GM23338 (cell line): ENCODE measurements around the gene MME. TPM values are rescaled to one million over a fixed set of nuclear protein-coding genes. Genes with fewer than 3 reads are reported as not detected.

ENCODE experiments used
- ATAC-seq: fragments of 200-7000 bp; cut with Tn5 transposase; 3 replicates; pipeline ENCODE4 v1.9.1; 2020
- DNase-seq: peaks from one replicate; pipeline ENCODE4 v3.0.0-alpha.2; 2015; ENCODE audit warnings: low spot score
- H2AFZ ChIP-seq: fragments of 200-600 bp; sonication (generic); 2 replicates; pipeline ENCODE4 v1.8.0; 2016; ENCODE audit warnings: antibody characterized with exemption, mild to moderate bottlenecking, moderate library complexity
- H3F3A ChIP-seq: fragments of 200-600 bp; sonication (generic); replicated peaks from 2 replicates; pipeline ENCODE4 v1.8.0; 2017; ENCODE audit warnings: antibody characterized with exemption, mixed run types, low read depth
- H3K27ac ChIP-seq: fragments of 200-600 bp; sonication (generic); 2 replicates; pipeline ENCODE4 v1.6.1; 2016; ENCODE audit warnings: low read depth
- H3K27me3 ChIP-seq: fragments of 200-600 bp; sonication (generic); 2 replicates; pipeline ENCODE4 v1.8.0; 2016; ENCODE audit warnings: mild to moderate bottlenecking, mixed run types, moderate library complexity; ENCODE audit not compliant: insufficient read depth
- H3K36me3 ChIP-seq: fragments of 200-600 bp; sonication (generic); 2 replicates; pipeline ENCODE4 v1.8.0; 2016; ENCODE audit warnings: mild to moderate bottlenecking; ENCODE audit not compliant: insufficient read depth
- H3K4me1 ChIP-seq: fragments of 200-600 bp; sonication (generic); 2 replicates; pipeline ENCODE4 v1.8.0; 2016; ENCODE audit warnings: mild to moderate bottlenecking, moderate library complexity; ENCODE audit not compliant: insufficient read depth
- H3K4me2 ChIP-seq: fragments of 200-600 bp; sonication (generic); 2 replicates; pipeline ENCODE4 v1.7.1; 2017; ENCODE audit warnings: mixed run types
- H3K4me3 ChIP-seq: fragments of 200-600 bp; sonication (generic); 2 replicates; pipeline ENCODE4 v1.6.1; 2016; ENCODE audit warnings: mixed run types
- H3K79me2 ChIP-seq: fragments of 200-600 bp; sonication (generic); replicated peaks from 2 replicates; pipeline ENCODE4 v1.8.0; 2017; ENCODE audit warnings: mild to moderate bottlenecking; ENCODE audit not compliant: insufficient read depth
- H3K9me2 ChIP-seq: fragments of 200-600 bp; sonication (generic); 2 replicates; pipeline ENCODE4 v1.8.0; 2017; ENCODE audit not compliant: insufficient read depth
- H4K20me1 ChIP-seq: fragments of 200-600 bp; sonication (generic); replicated peaks from 2 replicates; pipeline ENCODE4 v1.8.0; 2017; ENCODE audit warnings: mild to moderate bottlenecking; ENCODE audit not compliant: insufficient read depth
- H3K27ac Mint-ChIP-seq: 2 replicates; pipeline ENCODE4 v1.8.0; 2020; ENCODE audit warnings: inconsistent platforms, mild to moderate bottlenecking, moderate library complexity, mixed read lengths
- H3K27me3 Mint-ChIP-seq: 3 replicates; pipeline ENCODE4 v1.8.0; 2022; ENCODE audit warnings: low read depth, mild to moderate bottlenecking, moderate library complexity, mixed read lengths, inconsistent platforms; ENCODE audit not compliant: insufficient read depth, poor library complexity
- H3K36me3 Mint-ChIP-seq: 3 replicates; pipeline ENCODE4 v1.8.0; 2021; ENCODE audit warnings: low read depth, mild to moderate bottlenecking, inconsistent platforms, moderate library complexity, mixed read lengths
- H3K4me1 Mint-ChIP-seq: 3 replicates; pipeline ENCODE4 v1.8.0; 2020; ENCODE audit warnings: mild to moderate bottlenecking, inconsistent platforms, mixed read lengths
- H3K4me3 Mint-ChIP-seq: 3 replicates; pipeline ENCODE4 v1.8.0; 2021; ENCODE audit warnings: moderate library complexity, mild to moderate bottlenecking, inconsistent platforms, mixed read lengths
- H3K9me3 Mint-ChIP-seq: 3 replicates; pipeline ENCODE4 v1.8.0; 2020; ENCODE audit warnings: moderate library complexity, mild to moderate bottlenecking, inconsistent platforms, mixed read lengths
- CREB1 ChIP-seq: fragments of 250-450 bp; sonication (Bioruptor Pico); IDR thresholded peaks from 2 replicates; pipeline ENCODE4 v1.5.0; 2020; ENCODE audit warnings: low read depth, mild to moderate bottlenecking, moderate library complexity
- EZH2 ChIP-seq: fragments of 200-600 bp; sonication (generic); IDR thresholded peaks from one replicate; pipeline ENCODE4 v1.8.0; 2017; ENCODE audit warnings: antibody characterized with exemption, mild to moderate bottlenecking, low read depth; ENCODE audit not compliant: unreplicated experiment
- EZH2phosphoT487 ChIP-seq: fragments of 200-600 bp; sonication (generic); IDR thresholded peaks from one replicate; pipeline ENCODE4 v1.8.1; 2018; ENCODE audit warnings: antibody characterized with exemption; ENCODE audit not compliant: unreplicated experiment
- JUNB ChIP-seq: IDR thresholded peaks from one replicate; pipeline ENCODE4 v1.6.1; 2016; ENCODE audit warnings: antibody characterized with exemption; ENCODE audit not compliant: unreplicated experiment
- NANOG ChIP-seq: IDR thresholded peaks from 2 replicates; pipeline ENCODE4 v1.6.1; 2016; ENCODE audit warnings: antibody characterized with exemption, borderline replicate concordance
- POLR2AphosphoS5 ChIP-seq: IDR thresholded peaks from 2 replicates; pipeline ENCODE4 v1.6.1; 2016; ENCODE audit warnings: antibody characterized with exemption, low read depth
- STAT1 ChIP-seq: IDR thresholded peaks from one replicate; pipeline ENCODE4 v1.6.1; 2016; ENCODE audit warnings: antibody characterized with exemption; ENCODE audit not compliant: unreplicated experiment
- ZNF114 ChIP-seq: fragments of 250-450 bp; sonication (Bioruptor Pico); IDR thresholded peaks from 2 replicates; pipeline ENCODE4 v1.5.0; 2020; ENCODE audit warnings: mild to moderate bottlenecking, moderate library complexity
- ZNF331 ChIP-seq: fragments of 250-450 bp; sonication (Bioruptor Pico); IDR thresholded peaks from 2 replicates; pipeline ENCODE4 v1.5.0; 2020; ENCODE audit warnings: low read depth, mild to moderate bottlenecking, moderate library complexity
- polyA plus RNA-seq: library from polyadenylated mRNA; unstranded; fragments of >200 nt; fragmentation: Nextera tagmentation; extraction: Ambion mirVana; gene quantifications from 2 replicates; pipeline ENCODE4 v1.2.1, GENCODE V29; 2016
- total RNA-seq: library from RNA; depleted of rRNA; stranded (reverse); fragments of >200 nt; shearing (Covaris generic); gene quantifications from 2 replicates; pipeline ENCODE4 v1.2.3, GENCODE V29; 2014
- TF ChIP-seq, protein P1 (sequence below), 2 experiments: fragments of 200-600 bp in 1 of 2; sonication (generic) in 1 of 2; conservative IDR thresholded peaks; 2 replicates each; pipeline versions ENCODE4 v1.5.1 to v1.6.1; 2016 to 2017; ENCODE audit warnings: antibody characterized with exemption in 2 of 2, low read depth in 2 of 2, mild to moderate bottlenecking in 2 of 2, moderate library complexity in 1 of 2
- TF ChIP-seq, protein P2 (sequence below): IDR thresholded peaks from 2 replicates; pipeline ENCODE4 v1.6.1; 2016; ENCODE audit warnings: antibody characterized with exemption
- TF ChIP-seq, protein P3 (sequence below): fragments of 250-450 bp; sonication (Bioruptor Pico); IDR thresholded peaks from 2 replicates; pipeline ENCODE4 v1.5.0; 2020; ENCODE audit warnings: mild to moderate bottlenecking, moderate library complexity
- TF ChIP-seq, protein P4 (sequence below): IDR thresholded peaks from one replicate; pipeline ENCODE4 v1.6.1; 2018; ENCODE audit warnings: antibody characterized with exemption; ENCODE audit not compliant: unreplicated experiment

Gene MME
- total and polyA plus RNA-seq, 2 experiments from 2014 or later: 15.2 to 76.7 TPM

DNA sequence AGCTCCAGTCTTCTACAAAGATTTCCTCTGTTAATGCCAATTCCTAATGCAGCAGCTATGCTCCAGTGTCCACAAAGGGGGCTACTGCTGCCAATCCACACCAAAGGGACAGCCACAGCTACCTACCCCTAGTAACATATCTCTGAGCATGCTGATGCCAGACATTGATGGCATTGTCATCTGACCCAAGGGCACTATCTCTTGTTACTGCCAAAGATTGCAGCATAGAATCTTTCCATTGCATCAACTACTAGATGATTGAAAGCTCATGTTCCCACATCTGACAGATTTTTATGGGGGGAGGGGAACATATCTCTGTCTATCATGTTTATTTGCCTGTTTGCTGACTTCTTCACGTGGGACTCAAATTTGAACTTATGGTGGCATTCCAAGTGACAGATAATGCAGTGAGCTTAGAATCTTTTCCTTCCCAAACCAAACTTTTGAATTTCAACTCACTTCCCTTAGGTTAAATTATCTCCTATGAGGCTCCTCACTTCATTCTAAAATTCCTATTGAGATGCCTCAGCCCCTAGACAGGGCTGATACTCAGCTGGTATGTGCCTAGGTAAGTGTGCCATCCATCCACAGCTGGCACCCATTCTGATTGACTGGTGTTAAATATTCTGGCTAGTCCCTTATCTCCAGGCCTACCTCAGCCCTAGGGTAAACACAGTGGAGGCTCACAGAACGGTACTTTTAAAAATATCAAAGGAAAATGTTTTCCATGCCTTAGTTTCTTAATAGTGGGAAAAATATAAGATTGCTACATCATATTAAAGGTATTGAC is 113.0 kb downstream of the MME start:
- Histone ChIP-seq H2AFZ (no peak overlapping the region), H3K36me3 (no peaks in the 10 kb centered on the region), H3K4me1 (no peaks in the 10 kb centered on the region), H3K4me2 (no peak overlapping the region), H3K27me3 (no peaks in the 10 kb centered on the region), H4K20me1 (no peaks in the 10 kb centered on the region), H3K9me2 (no peaks in the 10 kb centered on the region), H3K27ac (no peak overlapping the region), H3K79me2 (no peaks in the 10 kb centered on the region), H3K4me3 (no peak overlapping the region), H3F3A (no peaks in the 10 kb centered on the region)
- Mint-ChIP-seq H3K4me3 (no peak overlapping the region), H3K27me3 (no peaks in the 10 kb centered on the region), H3K4me1 (no peaks in the 10 kb centered on the region), H3K9me3 (no peaks in the 10 kb centered on the region), H3K36me3 (no peaks in the 10 kb centered on the region), H3K27ac (no peak overlapping the region)
- DNase-seq: no peak
- TF ChIP-seq CREB1: no peak
- no peak for TF ChIP-seq JUNB
- no peak for TF ChIP-seq EZH2phosphoT487
- TF ChIP-seq NANOG: no peak
- TF ChIP-seq ZNF114 (CRISPR knock-in tag): no peak
- TF ChIP-seq, protein P1, sequence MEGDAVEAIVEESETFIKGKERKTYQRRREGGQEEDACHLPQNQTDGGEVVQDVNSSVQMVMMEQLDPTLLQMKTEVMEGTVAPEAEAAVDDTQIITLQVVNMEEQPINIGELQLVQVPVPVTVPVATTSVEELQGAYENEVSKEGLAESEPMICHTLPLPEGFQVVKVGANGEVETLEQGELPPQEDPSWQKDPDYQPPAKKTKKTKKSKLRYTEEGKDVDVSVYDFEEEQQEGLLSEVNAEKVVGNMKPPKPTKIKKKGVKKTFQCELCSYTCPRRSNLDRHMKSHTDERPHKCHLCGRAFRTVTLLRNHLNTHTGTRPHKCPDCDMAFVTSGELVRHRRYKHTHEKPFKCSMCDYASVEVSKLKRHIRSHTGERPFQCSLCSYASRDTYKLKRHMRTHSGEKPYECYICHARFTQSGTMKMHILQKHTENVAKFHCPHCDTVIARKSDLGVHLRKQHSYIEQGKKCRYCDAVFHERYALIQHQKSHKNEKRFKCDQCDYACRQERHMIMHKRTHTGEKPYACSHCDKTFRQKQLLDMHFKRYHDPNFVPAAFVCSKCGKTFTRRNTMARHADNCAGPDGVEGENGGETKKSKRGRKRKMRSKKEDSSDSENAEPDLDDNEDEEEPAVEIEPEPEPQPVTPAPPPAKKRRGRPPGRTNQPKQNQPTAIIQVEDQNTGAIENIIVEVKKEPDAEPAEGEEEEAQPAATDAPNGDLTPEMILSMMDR (conservative IDR thresholded peaks at IDR 0.05; ENCODE audit: low read depth in 2 of 2): no peak
- no peak for TF ChIP-seq POLR2AphosphoS5
- TF ChIP-seq EZH2: no peak
- TF ChIP-seq, protein P2, sequence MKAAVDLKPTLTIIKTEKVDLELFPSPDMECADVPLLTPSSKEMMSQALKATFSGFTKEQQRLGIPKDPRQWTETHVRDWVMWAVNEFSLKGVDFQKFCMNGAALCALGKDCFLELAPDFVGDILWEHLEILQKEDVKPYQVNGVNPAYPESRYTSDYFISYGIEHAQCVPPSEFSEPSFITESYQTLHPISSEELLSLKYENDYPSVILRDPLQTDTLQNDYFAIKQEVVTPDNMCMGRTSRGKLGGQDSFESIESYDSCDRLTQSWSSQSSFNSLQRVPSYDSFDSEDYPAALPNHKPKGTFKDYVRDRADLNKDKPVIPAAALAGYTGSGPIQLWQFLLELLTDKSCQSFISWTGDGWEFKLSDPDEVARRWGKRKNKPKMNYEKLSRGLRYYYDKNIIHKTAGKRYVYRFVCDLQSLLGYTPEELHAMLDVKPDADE: no peak
- TF ChIP-seq, protein P3, sequence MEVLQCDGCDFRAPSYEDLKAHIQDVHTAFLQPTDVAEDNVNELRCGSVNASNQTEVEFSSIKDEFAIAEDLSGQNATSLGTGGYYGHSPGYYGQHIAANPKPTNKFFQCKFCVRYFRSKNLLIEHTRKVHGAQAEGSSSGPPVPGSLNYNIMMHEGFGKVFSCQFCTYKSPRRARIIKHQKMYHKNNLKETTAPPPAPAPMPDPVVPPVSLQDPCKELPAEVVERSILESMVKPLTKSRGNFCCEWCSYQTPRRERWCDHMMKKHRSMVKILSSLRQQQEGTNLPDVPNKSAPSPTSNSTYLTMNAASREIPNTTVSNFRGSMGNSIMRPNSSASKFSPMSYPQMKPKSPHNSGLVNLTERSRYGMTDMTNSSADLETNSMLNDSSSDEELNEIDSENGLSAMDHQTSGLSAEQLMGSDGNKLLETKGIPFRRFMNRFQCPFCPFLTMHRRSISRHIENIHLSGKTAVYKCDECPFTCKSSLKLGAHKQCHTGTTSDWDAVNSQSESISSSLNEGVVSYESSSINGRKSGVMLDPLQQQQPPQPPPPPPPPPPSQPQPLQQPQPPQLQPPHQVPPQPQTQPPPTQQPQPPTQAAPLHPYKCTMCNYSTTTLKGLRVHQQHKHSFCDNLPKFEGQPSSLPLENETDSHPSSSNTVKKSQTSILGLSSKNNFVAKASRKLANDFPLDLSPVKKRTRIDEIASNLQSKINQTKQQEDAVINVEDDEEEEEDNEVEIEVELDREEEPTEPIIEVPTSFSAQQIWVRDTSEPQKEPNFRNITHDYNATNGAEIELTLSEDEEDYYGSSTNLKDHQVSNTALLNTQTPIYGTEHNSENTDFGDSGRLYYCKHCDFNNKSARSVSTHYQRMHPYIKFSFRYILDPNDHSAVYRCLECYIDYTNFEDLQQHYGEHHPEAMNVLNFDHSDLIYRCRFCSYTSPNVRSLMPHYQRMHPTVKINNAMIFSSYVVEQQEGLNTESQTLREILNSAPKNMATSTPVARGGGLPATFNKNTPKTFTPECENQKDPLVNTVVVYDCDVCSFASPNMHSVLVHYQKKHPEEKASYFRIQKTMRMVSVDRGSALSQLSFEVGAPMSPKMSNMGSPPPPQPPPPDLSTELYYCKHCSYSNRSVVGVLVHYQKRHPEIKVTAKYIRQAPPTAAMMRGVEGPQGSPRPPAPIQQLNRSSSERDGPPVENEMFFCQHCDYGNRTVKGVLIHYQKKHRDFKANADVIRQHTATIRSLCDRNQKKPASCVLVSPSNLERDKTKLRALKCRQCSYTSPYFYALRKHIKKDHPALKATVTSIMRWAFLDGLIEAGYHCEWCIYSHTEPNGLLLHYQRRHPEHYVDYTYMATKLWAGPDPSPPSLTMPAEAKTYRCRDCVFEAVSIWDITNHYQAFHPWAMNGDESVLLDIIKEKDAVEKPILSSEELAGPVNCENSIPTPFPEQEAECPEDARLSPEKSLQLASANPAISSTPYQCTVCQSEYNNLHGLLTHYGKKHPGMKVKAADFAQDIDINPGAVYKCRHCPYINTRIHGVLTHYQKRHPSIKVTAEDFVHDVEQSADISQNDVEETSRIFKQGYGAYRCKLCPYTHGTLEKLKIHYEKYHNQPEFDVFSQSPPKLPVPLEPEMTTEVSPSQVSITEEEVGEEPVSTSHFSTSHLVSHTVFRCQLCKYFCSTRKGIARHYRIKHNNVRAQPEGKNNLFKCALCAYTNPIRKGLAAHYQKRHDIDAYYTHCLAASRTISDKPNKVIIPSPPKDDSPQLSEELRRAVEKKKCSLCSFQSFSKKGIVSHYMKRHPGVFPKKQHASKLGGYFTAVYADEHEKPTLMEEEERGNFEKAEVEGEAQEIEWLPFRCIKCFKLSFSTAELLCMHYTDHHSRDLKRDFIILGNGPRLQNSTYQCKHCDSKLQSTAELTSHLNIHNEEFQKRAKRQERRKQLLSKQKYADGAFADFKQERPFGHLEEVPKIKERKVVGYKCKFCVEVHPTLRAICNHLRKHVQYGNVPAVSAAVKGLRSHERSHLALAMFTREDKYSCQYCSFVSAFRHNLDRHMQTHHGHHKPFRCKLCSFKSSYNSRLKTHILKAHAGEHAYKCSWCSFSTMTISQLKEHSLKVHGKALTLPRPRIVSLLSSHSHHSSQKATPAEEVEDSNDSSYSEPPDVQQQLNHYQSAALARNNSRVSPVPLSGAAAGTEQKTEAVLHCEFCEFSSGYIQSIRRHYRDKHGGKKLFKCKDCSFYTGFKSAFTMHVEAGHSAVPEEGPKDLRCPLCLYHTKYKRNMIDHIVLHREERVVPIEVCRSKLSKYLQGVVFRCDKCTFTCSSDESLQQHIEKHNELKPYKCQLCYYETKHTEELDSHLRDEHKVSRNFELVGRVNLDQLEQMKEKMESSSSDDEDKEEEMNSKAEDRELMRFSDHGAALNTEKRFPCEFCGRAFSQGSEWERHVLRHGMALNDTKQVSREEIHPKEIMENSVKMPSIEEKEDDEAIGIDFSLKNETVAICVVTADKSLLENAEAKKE: no peak
- no peak for TF ChIP-seq STAT1
- TF ChIP-seq ZNF331: no peak
- TF ChIP-seq, protein P4, sequence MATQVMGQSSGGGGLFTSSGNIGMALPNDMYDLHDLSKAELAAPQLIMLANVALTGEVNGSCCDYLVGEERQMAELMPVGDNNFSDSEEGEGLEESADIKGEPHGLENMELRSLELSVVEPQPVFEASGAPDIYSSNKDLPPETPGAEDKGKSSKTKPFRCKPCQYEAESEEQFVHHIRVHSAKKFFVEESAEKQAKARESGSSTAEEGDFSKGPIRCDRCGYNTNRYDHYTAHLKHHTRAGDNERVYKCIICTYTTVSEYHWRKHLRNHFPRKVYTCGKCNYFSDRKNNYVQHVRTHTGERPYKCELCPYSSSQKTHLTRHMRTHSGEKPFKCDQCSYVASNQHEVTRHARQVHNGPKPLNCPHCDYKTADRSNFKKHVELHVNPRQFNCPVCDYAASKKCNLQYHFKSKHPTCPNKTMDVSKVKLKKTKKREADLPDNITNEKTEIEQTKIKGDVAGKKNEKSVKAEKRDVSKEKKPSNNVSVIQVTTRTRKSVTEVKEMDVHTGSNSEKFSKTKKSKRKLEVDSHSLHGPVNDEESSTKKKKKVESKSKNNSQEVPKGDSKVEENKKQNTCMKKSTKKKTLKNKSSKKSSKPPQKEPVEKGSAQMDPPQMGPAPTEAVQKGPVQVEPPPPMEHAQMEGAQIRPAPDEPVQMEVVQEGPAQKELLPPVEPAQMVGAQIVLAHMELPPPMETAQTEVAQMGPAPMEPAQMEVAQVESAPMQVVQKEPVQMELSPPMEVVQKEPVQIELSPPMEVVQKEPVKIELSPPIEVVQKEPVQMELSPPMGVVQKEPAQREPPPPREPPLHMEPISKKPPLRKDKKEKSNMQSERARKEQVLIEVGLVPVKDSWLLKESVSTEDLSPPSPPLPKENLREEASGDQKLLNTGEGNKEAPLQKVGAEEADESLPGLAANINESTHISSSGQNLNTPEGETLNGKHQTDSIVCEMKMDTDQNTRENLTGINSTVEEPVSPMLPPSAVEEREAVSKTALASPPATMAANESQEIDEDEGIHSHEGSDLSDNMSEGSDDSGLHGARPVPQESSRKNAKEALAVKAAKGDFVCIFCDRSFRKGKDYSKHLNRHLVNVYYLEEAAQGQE: no peak
- no peak for ATAC-seq
